Measurements from ENCODE around the gene SIK3. TPM values are rescaled to one million over a fixed set of nuclear protein-coding genes. Genes with fewer than 3 reads are reported as not detected.

SIK3 gene
- total and polyA plus RNA-seq, 2 experiments from 2014 or later = 6.1 to 33.9 TPM

DNA sequence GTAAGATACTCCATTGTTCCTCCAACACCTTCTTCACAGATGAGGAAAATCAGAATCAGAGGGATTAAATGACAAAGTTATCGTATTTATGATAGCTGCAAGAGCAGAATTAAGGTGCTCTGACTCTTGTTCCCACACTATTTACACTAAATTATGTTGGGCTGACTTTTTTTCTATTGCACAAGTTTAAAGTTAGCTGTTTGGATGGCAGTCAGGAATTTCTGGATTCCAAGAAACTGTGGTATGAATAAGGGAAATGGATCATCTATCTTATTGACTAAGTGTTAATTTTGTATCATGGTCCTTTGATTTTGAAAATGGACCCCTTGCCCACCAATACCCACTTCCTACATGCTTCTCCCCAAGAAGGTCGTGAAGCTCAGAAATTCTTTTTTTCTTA, 240.9 kb downstream of the SIK3 start (continued):
- TF ChIP-seq, protein P1, sequence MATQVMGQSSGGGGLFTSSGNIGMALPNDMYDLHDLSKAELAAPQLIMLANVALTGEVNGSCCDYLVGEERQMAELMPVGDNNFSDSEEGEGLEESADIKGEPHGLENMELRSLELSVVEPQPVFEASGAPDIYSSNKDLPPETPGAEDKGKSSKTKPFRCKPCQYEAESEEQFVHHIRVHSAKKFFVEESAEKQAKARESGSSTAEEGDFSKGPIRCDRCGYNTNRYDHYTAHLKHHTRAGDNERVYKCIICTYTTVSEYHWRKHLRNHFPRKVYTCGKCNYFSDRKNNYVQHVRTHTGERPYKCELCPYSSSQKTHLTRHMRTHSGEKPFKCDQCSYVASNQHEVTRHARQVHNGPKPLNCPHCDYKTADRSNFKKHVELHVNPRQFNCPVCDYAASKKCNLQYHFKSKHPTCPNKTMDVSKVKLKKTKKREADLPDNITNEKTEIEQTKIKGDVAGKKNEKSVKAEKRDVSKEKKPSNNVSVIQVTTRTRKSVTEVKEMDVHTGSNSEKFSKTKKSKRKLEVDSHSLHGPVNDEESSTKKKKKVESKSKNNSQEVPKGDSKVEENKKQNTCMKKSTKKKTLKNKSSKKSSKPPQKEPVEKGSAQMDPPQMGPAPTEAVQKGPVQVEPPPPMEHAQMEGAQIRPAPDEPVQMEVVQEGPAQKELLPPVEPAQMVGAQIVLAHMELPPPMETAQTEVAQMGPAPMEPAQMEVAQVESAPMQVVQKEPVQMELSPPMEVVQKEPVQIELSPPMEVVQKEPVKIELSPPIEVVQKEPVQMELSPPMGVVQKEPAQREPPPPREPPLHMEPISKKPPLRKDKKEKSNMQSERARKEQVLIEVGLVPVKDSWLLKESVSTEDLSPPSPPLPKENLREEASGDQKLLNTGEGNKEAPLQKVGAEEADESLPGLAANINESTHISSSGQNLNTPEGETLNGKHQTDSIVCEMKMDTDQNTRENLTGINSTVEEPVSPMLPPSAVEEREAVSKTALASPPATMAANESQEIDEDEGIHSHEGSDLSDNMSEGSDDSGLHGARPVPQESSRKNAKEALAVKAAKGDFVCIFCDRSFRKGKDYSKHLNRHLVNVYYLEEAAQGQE (IDR thresholded peaks at IDR 0.05; ENCODE audit: unreplicated experiment) = no peak
- TF ChIP-seq ZNF114 (CRISPR knock-in tag; IDR thresholded peaks at IDR 0.05) (no peak), JUNB (IDR thresholded peaks at IDR 0.05; ENCODE audit: unreplicated experiment) (no peak)

DNA sequence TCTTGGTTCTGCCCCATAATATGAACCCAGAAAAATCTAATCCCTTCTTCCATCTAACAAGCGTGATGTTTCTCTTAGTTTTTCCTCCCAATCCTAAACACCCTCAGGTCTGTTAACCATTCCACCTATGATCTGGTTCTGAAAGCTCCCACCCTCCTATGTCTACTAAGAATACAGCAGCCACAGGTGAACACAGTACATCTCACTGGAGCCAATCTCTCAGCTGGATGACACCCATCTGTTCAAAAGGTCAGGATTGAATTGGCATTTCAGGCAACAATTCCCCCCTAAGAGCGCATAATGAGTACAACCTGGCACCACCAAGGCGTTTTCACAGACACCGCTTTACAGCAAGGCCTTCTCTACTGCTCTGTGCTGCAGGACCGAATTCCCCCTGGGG, 241.8 kb downstream of the SIK3 start:
- H4K20me1 ChIP-seq (replicated peaks; ENCODE audit: insufficient read depth) = no peaks in the 10 kb centered on the region
- Mint-ChIP-seq H3K27me3 (ENCODE audit: insufficient read depth, low read depth, poor library complexity) (peaks cover 2% of the 10 kb centered on the region), H3K27ac (no peak overlapping the region), H3K36me3 (ENCODE audit: low read depth) (peaks cover 17% of the 10 kb centered on the region), H3K4me1 (no peaks in the 10 kb centered on the region), H3K4me3 (no peak overlapping the region), H3K9me3 (no peaks in the 10 kb centered on the region)
- H3K9me2 ChIP-seq (ENCODE audit: insufficient read depth) = no peaks in the 10 kb centered on the region
- peaks cover 12% of the 10 kb centered on the region; the same call in 1 of the 2 replicates for H3K36me3 ChIP-seq (ENCODE audit: insufficient read depth)
- H3K27me3 ChIP-seq (ENCODE audit: insufficient read depth) = no peaks in the 10 kb centered on the region
- no peak overlapping the region for H3K4me3 ChIP-seq
- no peak overlapping the region for H3K27ac ChIP-seq (ENCODE audit: low read depth)
- DNase-seq (ENCODE audit: low spot score) (no peak), ATAC-seq (no peak)
- no peaks in the 10 kb centered on the region for H3K79me2 ChIP-seq (replicated peaks; ENCODE audit: insufficient read depth)
- H3K4me2 ChIP-seq = no peak overlapping the region
- H2AFZ ChIP-seq = no peak overlapping the region
- no peaks in the 10 kb centered on the region for H3F3A ChIP-seq (replicated peaks; ENCODE audit: low read depth)
- no peaks in the 10 kb centered on the region for H3K4me1 ChIP-seq (ENCODE audit: insufficient read depth)
- TF ChIP-seq ZNF114 (CRISPR knock-in tag; IDR thresholded peaks at IDR 0.05) = no peak
- TF ChIP-seq EZH2 (IDR thresholded peaks at IDR 0.05; ENCODE audit: low read depth, unreplicated experiment) = no peak
- TF ChIP-seq, protein P2, sequence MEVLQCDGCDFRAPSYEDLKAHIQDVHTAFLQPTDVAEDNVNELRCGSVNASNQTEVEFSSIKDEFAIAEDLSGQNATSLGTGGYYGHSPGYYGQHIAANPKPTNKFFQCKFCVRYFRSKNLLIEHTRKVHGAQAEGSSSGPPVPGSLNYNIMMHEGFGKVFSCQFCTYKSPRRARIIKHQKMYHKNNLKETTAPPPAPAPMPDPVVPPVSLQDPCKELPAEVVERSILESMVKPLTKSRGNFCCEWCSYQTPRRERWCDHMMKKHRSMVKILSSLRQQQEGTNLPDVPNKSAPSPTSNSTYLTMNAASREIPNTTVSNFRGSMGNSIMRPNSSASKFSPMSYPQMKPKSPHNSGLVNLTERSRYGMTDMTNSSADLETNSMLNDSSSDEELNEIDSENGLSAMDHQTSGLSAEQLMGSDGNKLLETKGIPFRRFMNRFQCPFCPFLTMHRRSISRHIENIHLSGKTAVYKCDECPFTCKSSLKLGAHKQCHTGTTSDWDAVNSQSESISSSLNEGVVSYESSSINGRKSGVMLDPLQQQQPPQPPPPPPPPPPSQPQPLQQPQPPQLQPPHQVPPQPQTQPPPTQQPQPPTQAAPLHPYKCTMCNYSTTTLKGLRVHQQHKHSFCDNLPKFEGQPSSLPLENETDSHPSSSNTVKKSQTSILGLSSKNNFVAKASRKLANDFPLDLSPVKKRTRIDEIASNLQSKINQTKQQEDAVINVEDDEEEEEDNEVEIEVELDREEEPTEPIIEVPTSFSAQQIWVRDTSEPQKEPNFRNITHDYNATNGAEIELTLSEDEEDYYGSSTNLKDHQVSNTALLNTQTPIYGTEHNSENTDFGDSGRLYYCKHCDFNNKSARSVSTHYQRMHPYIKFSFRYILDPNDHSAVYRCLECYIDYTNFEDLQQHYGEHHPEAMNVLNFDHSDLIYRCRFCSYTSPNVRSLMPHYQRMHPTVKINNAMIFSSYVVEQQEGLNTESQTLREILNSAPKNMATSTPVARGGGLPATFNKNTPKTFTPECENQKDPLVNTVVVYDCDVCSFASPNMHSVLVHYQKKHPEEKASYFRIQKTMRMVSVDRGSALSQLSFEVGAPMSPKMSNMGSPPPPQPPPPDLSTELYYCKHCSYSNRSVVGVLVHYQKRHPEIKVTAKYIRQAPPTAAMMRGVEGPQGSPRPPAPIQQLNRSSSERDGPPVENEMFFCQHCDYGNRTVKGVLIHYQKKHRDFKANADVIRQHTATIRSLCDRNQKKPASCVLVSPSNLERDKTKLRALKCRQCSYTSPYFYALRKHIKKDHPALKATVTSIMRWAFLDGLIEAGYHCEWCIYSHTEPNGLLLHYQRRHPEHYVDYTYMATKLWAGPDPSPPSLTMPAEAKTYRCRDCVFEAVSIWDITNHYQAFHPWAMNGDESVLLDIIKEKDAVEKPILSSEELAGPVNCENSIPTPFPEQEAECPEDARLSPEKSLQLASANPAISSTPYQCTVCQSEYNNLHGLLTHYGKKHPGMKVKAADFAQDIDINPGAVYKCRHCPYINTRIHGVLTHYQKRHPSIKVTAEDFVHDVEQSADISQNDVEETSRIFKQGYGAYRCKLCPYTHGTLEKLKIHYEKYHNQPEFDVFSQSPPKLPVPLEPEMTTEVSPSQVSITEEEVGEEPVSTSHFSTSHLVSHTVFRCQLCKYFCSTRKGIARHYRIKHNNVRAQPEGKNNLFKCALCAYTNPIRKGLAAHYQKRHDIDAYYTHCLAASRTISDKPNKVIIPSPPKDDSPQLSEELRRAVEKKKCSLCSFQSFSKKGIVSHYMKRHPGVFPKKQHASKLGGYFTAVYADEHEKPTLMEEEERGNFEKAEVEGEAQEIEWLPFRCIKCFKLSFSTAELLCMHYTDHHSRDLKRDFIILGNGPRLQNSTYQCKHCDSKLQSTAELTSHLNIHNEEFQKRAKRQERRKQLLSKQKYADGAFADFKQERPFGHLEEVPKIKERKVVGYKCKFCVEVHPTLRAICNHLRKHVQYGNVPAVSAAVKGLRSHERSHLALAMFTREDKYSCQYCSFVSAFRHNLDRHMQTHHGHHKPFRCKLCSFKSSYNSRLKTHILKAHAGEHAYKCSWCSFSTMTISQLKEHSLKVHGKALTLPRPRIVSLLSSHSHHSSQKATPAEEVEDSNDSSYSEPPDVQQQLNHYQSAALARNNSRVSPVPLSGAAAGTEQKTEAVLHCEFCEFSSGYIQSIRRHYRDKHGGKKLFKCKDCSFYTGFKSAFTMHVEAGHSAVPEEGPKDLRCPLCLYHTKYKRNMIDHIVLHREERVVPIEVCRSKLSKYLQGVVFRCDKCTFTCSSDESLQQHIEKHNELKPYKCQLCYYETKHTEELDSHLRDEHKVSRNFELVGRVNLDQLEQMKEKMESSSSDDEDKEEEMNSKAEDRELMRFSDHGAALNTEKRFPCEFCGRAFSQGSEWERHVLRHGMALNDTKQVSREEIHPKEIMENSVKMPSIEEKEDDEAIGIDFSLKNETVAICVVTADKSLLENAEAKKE (CRISPR knock-in tag; IDR thresholded peaks at IDR 0.05) = no peak
- TF ChIP-seq, protein P3, sequence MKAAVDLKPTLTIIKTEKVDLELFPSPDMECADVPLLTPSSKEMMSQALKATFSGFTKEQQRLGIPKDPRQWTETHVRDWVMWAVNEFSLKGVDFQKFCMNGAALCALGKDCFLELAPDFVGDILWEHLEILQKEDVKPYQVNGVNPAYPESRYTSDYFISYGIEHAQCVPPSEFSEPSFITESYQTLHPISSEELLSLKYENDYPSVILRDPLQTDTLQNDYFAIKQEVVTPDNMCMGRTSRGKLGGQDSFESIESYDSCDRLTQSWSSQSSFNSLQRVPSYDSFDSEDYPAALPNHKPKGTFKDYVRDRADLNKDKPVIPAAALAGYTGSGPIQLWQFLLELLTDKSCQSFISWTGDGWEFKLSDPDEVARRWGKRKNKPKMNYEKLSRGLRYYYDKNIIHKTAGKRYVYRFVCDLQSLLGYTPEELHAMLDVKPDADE (IDR thresholded peaks at IDR 0.05) = no peak
- TF ChIP-seq CREB1 (CRISPR knock-in tag; IDR thresholded peaks at IDR 0.05; ENCODE audit: low read depth) = no peak
- TF ChIP-seq, protein P1 (IDR thresholded peaks at IDR 0.05; ENCODE audit: unreplicated experiment) = no peak
- no peak for TF ChIP-seq NANOG (IDR thresholded peaks at IDR 0.05; ENCODE audit: borderline replicate concordance)
- TF ChIP-seq JUNB (IDR thresholded peaks at IDR 0.05; ENCODE audit: unreplicated experiment) = no peak
- no peak for TF ChIP-seq ZNF331 (CRISPR knock-in tag; IDR thresholded peaks at IDR 0.05; ENCODE audit: low read depth)
- TF ChIP-seq EZH2phosphoT487 (IDR thresholded peaks at IDR 0.05; ENCODE audit: unreplicated experiment) = no peak

All from GM23338 (cell line).